ENCODE measurements around the gene KMT2B. TPM values are rescaled to one million over a fixed set of nuclear protein-coding genes. Genes with fewer than 3 reads are reported as not detected.
"Not testable (repeated sequence)": the region's sequence is repeated elsewhere in the genome, so short reads cannot be mapped to it uniquely, and the experiment has no call there.

KMT2B gene
- polyA plus RNA-seq, 10 donors = 17.6 to 26.1 (median 23.0) TPM

DNA sequence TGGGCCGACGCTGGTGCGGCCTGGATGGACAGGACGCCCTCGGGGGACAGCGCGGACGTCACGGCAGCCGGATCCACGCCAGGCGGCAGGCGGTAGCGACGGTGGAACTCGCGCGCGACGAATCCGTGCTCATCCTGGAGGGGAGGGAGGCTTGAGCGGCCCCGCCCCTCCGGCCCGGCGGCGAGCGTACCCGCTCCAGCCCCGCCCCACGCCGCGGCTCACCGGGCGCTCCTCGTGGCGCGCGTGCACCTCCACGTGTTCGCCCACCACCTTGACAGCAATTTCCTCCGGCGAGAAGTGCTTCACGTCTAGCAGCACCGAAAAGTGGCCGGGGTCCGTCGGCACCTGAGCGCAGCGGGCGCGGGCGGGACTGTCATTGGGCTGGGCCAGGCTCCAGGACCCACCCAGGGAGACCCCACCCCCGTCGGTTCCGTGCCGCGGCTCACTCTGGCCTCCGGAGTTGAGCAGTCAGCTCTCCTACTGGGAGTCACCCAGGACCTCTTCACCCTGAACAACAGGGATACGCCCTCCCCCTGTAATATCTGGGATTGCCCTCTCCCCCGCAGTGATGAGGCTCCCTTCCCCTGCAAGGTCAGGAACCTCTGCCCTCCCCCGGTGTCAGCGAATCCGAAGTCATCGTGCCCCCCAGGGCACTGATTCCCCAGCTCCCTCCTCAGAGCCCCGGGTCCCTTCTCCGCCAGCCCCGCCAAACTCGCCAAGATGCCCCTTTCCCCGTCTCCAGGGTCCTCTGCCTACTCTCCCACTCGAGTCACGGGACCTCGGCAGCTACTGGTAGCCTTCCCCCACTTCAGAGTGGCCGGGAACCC is 38.0 kb downstream of the KMT2B start:
- peak; percentile 66 to 94 (median 87) for DNase-seq

DNA sequence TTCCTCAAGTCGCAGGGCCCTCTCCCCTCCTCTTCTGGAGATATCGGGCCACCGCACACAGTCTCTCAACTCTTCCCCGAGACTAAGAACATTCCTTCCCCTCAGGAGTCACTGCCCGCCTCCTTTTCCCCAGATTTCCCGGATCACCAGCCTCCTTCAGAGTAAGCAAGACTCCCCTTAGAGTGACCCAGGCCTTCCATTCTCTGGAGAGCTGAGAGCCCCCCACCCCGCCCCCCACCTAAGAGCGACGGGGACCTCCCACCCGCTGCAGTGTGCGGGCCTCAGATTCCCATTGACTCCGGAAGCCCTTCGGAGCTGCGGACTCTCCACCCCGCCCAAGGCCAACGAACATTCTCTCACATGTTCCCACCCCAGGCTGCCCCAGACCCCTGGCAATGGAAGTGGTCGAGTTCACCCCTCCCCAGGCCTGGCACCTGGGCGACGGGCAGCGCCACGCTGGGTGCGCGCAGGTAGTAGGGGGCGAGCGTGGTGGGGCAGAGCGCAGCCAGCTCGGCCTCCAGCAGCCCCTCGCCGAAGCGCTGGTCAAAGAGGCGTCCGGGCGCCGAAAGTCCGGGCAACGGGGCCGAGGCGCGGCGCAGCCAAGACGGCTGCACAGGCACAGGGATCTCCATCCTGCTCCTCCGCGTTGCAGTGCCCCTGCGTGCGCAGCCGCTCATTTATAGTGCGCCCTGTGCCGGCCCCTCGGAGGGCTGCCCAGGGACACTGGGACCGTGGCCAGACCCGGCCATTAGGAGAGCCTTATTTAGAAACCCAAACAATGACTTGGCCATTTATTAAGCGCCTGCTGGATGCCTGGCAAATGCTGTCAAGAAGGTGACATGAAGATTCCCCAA is 38.8 kb downstream of the KMT2B start, which contains the start of gene HSPB6:
Gene HSPB6 (minus strand): TSS at position 653 of the 854 bp plus-strand sequence. CDS start 21 bp downstream, at position 632.
- DNase-seq = peak in 1 of 3 donors; percentile 84

DNA sequence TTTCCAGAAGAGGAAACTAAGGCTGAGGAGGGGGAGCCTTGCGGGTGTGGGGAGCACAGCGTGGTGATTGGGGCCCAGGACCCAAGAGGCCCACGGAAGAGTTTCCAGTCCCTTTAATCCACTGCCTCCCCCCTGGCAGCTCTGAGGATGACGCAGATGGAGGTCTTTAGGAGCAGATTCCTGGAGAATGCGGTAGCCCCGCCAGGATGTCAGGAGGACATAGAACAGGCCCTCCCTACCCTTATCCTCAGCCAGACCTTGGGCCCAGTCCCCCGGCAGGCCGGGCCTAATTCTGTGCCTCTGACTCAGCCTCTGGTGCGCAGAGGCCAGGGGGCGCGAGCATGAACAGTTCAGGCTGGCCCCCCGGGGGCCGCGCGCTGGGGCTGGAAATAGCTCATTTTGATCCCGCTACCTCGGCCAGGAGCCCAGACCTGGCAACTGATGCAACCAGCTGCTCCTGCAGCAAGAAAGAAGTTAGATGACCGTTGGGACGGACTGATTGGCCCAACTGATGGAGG is 39.5 kb downstream of the KMT2B start:
- DNase-seq = peak; percentile 96 to 98 (median 97)

DNA sequence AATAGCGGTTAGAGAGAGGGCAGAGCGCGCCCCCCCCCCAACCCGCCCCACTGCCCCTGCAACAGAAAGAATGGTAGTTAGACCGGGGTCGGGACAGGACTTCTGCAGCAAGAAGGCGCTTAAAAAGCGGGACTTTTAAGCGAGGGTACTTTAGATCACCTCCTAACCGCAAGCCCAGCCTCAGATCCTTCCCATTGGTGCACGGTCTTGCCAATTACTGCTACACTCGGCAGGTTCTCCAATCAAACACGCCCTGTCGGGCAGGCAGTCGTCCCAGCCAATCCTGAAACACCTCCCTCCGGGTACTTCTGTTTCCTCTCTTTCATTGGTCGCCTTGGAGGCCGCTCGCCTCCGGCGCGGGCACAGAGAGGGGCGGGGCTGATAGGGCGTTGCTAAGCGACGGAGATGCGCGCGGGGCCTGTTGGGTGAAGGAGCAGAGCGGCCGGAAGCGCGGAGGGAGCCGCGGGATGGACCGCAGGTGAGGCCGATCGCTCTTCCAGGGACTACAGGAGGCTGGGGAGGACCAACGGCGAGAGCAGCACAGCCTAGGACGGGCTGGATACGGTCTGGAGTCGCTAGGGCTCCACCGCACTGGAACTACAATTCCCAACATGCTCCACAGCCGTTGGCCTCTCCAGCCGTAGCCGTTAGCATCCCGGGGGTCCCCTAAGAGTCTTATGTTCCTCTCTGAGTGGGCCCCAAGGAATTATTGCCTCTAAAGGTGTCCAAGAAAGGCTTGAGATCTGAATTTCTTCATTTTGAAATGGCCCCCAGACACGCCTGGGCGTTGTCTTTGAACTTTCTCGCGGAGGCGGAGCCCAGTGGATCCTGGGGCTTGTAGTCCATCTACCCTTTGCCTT is 40.2 kb downstream of the KMT2B start, which contains the start of gene PROSER3:
Gene PROSER3 (plus strand): TSS at position 428 of the 860 bp plus-strand sequence. CDS start 40 bp downstream, at position 468.
- peak; percentile 99 to 100 (median 99) for DNase-seq

DNA sequence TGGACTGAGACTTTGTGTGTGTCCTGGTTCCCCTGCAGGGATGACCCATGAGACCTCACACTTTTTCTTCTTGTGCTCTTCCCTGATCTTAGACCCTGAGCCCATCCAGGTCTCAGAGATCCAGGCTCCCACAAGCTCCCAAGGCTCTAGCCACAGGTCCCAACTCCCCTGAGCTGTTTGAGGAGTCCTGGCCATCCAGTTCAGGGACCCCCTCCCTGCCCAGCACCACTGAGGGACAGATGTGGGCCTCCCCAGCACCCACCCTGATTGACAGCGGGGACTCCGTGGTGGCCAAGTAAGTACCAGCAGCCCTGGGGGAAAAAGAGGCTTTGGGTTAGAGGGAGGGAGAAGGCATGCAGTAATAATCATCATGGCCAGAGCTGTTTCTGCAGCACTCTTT is 41.9 kb downstream of the KMT2B start:
- no peak for DNase-seq

DNA sequence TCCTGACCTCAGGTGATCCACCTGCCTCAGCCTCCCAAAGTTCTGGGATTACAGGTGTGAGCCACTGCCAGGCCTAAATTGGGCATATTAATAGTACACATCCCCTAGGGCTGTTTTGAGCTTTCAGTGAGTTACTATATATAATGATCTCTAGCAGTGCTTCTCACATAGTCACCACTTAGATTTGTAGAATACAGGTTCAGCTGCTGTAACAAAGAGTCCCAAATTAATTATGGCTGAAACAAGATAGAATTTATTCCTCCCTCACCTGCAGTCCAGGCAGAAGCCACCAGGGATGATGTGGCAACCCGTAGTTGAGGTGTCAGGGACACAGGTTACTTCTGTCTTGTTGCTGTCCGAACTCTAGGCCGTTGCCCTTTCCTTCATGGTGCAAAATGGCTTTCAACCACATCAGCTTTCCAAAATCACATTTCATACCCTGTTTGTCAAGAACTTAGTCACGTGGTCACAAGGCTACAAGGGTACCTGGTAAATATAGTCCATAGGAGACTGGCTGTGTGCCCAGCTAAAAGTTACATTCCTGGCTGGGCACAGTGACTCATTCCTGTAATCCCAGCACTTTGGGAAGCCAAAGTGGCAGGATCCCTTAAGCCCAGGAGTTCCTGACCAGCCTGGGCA is 43.0 kb downstream of the KMT2B start:
- no peak for DNase-seq

DNA sequence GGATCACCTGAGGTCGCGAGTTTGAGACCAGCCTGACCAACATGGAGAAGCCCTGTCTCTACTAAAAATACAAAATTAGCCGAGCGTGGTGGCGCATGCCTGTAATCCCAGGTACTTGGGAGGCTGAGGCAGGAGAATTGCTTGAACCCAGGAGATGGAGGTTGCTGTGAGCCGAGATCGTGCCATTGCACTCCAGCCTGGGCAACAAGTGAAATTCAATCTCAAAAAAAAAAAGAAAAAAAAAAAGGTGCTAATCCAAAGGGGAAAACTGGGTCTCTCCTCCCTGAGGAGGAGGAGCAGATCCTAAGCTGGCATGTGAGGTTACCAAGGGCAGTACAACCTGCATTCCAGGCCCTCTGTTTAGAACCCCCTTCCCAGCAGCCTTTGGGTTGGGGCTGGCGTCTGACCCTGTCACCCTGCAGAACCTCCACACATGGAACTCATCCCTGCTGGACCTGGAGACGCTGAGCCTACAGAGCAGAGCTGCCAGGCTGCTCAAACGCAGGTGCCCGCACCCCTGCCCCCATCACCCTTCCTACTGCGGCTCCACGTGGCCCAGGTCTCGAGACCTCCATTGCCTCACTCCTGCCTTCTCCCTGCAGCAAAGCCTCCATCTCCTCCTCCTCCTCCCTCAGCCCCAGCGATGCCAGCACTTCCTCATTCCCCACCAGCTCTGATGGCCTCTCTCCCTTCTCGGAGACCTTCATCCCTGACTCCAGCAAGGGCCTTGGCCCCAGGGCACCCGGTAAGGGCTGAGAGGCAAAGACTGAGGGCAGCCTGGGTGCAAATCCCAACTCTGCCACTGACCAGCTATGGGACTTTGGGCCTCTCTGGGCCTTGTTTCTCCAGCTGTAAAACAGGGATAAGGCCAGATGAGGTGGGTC is 46.9 kb downstream of the KMT2B start:
- DNase-seq = no peak

DNA sequence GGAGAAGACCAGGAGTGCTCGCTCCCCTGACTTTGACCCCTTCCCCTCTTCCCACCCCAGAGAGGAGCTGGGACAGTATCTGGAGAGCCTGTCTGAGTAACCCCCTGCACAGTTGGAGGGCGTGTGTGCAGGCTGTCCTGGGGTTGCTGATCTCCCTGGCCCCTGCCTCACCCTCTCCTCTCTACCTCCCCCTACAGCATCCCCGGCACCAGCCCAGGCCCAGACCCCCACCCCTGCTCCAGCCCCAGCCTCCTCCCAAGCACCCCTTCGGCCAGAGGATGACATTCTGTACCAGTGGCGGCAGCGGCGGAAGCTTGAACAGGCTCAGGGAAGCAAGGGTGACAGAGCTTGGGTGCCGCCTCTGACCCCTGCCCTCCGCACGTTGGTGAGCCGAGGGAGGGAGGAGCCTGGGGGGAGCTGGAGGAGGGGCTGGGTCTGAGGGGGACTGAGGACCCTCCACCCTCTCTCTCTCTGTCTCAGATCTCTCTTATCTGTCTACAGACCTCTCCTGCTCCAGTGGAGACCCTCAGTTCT is 48.8 kb downstream of the KMT2B start:
- DNase-seq = no peak

DNA sequence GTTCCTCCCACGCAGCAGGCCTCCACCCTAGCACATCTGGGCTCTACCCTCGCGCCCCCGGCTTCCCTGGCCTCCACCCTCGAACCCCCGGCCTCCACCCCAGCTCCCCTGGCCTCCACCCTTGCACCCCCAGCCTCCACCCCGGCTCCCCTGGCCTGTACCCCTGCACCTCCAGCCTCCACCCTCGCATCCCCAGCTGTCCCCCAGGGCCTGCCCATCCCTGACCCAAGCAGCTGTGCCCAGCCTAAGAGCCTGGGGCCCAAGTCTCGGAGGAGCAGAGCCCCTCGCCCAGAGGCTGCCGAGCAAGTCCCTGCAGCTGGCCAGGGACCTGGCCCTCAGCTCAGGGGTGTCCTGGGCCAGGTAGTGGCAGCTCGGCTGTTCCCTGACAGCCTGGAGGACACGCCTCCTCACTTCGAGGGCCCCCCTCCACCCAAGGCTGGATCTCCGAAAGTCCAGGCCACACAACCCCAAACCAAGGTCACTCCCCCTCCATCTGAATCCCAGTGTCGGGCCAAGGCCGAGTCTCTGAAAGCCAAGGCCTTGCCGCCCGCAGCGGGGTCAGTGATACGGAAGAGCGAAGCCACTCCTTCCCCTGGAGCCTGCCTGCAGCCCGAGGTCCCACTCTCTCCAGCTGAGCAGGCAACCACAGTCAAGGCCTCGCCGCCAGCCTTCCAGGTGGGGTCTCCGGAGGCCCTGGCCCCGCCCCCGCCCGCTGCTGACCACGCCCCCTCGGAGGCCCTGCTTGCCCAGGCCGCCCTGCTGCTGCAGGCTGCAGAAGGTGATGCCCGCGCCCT is 49.7 kb downstream of the KMT2B start:
- DNase-seq = no peak

DNA sequence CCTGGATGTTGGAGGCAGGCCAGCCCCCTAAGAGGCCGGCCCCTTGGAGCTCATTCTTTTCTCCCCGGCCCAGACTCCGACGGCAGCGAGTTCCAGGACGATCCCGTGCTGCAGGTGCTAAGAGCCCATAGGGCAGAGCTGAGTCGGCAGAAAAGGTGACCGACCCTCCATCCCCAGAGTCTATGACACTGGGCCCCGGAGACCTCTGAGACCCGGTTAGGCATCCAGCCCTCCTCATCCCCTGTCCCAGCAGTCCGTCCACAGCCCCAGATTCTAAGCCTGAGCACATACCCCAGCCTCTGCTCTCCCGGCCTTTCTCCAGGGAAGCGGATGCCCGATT is 50.2 kb downstream of the KMT2B start:
- no peak for DNase-seq

DNA sequence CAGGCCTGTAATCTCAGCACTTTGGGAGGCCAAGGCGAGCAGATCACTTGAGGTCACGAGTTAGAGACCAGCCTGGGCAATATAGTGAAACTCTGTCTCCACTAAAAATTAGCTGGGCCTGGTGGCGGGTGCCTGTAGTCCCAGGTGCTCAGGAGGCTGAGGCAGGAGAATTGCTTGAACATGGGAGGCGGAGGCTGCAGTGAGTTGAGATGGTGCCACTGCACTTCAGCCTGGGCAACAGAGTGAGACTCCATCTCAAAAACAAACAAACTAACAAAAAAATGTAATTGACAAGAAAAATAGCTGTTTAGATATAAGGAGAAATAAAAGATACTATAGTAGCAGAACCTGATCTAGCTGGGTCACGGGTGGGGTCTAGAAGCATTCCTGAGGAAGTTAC is 54.6 kb downstream of the KMT2B start:
- not testable (repeated sequence) for DNase-seq

DNA sequence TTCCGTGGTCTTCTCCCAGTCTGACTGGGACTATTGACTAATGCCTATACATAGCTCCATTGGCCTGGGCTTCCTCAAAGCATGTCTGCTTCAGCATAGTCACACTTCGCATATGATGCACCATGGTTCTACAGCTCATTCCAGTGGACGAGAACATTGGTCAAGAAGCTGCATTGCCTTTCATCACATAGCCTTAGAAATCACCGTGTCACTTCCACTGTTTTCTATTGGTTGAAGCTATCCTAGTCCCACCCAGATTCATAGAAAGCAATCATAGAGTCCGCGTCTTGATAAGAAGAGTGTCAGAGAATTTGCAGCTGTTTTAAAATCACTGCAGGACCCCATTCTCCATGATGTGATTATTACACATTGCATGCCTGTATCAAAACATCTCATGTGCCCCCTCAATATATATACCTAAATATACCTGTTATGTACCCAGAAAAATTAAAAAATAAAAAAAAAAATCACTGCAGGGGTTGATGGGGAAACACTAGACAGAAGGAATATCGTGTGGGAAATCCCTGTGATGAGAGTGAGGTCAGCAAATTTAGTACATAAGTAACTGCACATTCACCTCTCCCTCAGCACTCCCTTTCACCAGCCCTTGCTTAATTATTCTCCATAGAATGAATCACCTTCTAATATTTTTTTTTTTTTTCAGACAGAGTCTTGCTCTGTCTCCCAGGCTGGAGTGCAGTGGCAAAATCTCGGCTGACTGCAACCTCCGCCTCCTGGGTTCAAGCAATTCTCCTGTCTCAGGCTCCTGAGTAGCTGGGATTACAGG is 55.4 kb downstream of the KMT2B start:
- DNase-seq = no peak

DNA sequence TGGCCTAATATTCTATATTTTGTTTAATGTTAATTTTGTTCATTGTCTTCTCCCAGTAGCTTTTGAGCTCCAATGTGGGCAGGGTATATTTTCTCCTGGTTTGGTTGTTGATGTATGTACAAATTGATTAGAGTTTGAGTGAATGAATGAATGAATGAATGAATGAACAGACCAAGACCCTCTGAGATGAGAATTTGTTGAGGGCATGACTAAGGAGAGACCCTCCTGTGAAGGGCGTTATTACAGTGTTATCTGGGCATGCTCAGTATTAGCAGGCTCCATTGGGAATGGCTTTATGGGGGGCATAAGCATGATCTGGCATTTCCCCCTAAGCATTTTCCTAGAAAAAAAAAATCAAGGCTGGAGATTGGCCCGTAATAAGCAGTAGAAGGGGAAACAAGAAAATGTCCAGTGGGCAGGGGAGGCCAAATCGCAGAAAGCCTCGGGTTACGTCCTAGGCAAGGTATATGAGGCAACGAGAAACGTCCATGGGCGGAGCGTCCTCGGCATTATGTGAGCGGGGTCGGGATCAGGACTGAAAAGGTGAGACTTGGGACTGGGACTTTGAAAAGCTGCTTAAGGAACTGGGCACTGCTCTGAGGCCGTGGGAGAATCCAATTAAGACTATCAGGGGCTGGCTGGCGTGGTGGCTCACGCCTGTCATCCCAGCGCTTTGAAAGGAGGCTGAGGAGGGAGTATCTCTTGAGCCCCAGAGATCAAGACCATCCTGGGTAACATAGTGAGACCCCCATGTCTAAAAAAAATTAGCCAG is 56.7 kb downstream of the KMT2B start:
- no peak for DNase-seq

DNA sequence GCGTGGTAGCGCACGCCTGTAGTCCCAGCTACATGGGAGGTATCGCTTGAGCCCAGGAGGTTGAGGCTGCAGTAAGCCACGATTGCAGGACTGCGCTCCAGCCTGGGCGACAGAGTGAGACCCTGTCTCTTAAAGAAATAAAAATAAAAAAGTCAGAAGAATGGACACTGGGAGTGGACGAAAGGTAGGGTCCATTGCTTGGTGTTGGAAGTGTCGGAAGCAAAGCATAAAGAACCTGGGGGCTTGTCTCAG is 57.2 kb downstream of the KMT2B start:
- no peak for DNase-seq

DNA sequence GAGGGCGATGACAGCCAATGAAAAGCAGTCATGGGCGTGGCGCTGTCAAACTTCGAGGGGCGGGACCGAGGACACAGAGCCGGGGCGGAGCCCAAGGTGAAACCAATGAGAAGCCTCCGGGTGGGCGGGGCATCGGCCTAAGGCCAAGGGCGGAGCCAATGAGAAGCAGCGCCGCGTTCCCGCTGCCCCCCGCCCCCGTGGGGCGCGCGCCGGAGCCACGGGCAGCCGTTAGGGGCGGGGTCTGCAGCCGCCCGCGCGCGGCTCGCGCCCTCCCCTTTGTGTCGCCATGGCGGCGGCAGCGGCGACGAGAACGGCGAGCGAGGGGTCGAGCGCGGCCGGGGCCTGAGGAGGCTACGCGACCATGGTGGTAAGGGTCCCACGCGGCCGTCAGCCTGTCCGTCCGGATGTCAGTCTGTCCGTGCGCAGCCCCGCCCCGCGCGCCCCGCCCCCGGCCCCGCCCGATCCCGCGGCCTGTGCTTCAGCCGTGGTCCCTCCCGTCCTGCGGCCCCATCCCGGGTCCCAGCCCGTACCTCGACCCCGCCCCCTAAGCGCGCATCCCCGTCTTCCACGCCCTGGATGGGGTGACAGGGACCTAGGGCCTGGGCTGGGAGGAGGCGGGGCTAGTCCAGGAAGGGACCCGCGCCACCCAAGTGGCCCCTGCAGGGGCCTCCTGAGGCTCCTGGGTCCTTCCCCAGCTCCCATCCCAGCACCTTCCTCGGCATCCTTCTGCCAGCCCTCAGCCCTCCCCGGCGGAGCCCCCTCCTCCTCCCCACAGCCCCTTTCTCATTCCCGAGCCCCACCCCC is 57.7 kb downstream of the KMT2B start, which contains the start of gene ARHGAP33:
Gene ARHGAP33 (plus strand): TSS at position 267 of the 804 bp plus-strand sequence. CDS start 95 bp downstream, at position 362.
- peak; percentile 97 to 99 (median 99) for DNase-seq

DNA sequence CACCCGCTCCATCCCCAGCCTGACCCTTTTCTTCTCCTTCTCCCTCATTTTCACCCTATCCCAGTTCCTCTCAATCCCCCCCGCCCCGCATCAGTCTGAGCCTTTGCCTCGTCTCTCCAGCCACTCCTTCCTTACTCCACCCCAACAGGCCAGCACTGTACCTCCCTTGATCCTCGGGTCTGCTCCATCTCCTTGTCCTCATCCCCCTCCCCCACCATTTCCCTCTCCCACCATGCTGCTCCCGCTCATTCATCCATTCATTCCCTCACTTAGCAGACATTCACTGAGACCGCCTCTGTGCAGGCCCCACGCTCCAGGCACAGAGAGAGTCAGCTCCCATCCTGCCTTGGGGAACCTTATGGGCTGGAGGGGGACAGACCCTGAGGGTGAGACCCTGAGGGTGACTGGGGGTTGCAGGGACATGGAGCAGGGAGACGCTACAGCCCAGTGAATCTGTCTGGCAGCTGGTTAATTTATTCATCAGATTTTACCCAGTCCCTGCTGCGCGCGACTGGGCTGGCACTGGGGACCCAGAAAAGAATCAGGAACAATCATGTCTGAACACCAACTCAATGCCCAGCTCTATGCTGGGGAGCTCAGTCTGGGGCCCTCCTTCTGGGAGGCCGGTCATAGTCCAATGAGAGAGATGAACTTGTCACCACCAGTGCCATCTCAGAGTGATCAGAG is 58.4 kb downstream of the KMT2B start:
- peak in 1 of 3 donors; percentile 45 for DNase-seq

Data from muscle of back (tissue), 11 donors.